Stimulated activated CD4-positive, alpha-beta T cell treated with anti-CD3 and anti-CD28 coated beads, Interleukin-1b, Interleukin-23, amount 100 ng/mL, for 1 hour (primary cell): Measurements from ENCODE around the gene PLA2G4E.

Source experiments
- DNase-seq, 2 donors: peaks; one replicate each; pipeline ENCODE4 v3.0.0-alpha.2; 2020; ENCODE audit warnings: low read depth in 2 of 2

PLA2G4E gene, protein sequence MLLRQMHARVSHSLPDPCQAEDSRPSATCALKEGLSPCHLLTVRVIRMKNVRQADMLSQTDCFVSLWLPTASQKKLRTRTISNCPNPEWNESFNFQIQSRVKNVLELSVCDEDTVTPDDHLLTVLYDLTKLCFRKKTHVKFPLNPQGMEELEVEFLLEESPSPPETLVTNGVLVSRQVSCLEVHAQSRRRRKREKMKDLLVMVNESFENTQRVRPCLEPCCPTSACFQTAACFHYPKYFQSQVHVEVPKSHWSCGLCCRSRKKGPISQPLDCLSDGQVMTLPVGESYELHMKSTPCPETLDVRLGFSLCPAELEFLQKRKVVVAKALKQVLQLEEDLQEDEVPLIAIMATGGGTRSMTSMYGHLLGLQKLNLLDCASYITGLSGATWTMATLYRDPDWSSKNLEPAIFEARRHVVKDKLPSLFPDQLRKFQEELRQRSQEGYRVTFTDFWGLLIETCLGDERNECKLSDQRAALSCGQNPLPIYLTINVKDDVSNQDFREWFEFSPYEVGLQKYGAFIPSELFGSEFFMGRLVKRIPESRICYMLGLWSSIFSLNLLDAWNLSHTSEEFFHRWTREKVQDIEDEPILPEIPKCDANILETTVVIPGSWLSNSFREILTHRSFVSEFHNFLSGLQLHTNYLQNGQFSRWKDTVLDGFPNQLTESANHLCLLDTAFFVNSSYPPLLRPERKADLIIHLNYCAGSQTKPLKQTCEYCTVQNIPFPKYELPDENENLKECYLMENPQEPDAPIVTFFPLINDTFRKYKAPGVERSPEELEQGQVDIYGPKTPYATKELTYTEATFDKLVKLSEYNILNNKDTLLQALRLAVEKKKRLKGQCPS

DNA sequence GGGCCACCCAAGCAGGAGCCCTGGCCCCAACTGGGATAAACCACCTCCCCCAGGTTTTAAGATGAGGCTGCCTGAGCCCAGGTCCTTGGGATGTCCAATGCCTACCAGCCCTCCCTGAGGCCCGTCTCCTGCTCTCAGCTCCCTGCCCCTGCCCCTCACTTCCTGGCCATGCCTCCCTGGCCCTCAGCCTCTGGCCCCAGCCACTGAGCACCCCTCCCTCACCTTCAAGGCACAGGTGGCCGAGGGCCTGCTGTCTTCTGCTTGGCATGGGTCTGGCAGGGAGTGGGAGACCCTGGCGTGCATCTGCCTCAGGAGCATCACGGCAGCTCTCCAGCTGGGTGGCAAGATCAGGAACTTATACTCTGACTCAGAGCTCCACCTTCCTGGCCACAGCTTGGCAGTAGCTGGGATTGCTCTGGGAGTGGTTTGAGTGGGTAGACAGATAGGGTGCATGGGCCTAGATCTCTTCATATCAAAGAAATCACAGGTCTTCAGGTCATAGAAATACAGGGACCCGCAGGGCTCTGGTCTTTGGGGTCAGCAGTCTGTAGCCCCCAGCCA lies at the start of gene PLA2G4E:
Gene PLA2G4E, minus strand, starts transcription at position 330 of the 561 bp plus-strand sequence. Its CDS starts 12 bp downstream, at position 318.
- DNase-seq: no peak

DNA sequence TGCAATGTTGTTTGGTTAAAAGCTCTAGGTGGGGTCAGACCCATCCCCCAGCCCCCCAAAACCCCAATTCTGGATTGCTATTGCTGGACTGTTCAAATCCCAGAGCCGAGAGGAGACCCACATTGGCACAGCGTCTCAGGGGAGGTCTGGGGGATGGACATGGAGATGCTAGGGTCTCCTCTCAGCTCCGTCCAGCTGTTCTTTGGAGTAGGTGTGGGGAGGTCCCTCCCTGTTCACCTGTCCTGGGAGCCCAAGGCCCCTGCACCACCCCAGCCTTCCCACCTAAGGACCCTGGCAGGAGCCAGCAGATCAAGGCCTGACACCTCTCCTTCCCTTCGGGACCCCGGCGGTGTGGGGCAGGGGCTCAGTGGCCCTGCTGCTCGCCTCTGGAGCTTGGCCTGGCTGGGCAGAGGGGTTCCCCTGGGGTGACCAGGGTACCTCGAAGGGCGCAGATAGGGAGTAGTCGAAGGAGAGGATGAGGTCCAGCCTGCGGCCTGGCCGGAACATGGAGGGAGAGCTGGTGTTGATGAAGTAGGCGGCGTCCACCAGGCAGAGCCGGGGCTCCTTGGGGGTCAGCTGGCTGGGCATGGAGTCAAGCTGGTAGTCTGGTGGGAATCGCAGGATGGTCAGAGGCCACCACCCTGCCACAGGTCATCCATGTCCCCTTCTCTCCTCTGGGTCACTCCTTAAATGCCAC lies 49.6 kb upstream of the PLA2G4E start:
- no peak for DNase-seq

DNA sequence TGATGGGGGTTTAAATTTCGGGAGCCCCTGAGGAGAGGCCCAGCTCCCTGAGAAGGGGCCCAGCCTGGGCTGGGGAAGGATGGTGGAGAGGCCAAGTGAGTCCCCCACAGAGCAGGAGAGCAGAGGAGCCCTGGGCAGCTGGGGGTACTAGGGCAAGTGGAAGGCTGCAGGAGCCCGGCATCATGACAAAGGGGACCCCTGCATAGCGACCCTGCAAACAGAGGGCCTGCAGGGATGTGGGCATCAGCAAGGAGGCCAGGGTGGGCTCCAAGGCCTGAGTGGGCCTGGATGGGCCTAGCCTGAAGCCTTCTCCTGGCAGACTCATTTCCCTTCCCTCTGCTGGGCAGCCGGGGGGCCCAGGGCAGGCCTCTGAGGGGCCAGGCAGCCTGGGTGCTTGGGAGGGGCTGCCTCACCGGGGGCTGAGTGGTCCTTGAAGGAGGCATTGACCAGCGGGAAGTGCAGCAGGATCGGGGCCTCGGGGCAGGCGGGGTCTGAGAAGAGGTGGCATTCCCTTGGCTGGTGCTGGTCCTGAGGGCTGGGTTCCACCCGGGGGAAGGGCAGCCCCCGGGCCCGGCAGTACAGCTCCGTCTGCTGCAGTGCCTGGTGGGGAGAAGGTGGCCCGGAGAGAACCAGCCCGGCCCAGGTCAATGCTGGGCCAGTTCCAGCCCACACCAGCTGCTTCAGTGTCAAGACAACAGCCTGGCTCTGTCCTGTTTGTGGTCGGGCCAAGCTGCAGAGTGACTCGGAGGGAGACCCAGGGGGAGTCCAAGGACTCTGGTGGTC lies 48.8 kb upstream of the PLA2G4E start:
- DNase-seq: no peak

- no peak for DNase-seq
These were observed 48.2 kb upstream of the PLA2G4E start for GRCh38 chr15:42069025-42069424.

- no peak for DNase-seq
These were observed 47.8 kb upstream of the PLA2G4E start for GRCh38 chr15:42068601-42069000.

DNA sequence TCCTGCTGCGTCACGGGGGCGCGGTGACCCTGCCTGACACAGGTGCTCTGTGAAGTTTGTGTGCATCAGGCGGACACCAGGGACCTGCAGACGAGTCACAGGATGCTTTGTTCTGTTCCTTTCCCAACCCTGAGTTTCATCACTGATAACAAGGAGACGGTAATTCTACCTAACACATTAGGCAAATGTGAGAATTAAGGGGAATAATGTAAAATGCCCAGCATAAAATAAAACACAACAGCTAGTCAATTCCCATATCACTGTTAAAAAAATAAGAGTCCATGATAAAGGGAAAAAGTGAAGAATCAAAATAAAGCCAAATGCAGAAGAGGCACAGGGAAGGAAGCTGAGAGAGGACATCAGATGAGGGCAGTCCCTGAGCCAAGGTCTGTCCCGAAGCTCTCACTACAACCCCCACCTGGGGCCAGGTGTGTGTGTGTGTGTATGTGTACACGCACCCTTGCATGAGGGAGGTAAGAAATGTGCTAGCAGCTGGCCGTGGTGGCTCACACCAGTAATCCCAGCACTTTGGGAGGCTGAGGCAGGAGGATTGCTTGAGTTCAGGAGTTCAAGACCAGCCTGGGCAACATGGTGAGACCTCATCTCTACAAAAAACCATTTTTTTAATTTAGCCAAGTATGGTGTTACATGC lies 46.0 kb upstream of the PLA2G4E start:
- no peak for DNase-seq

DNA sequence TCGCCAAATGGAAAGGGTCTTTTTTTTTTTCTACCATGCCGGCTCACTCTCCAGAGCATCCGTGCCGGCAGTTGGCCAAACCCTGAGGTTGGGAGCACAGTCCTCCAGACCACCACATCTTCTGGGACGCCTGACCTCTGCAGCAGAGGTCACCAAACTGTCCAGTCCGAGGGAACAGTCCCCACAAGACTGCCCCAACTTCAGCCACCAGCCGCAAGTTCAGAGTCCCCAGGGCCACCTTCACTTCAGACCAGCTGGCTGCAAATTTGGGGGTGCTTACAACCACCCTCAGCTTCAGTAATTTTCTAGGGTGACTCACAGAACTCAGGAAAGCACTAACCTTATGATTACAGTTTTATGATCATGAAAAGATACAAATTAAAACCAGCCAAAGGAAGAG lies 44.6 kb upstream of the PLA2G4E start:
- no peak for DNase-seq

DNA sequence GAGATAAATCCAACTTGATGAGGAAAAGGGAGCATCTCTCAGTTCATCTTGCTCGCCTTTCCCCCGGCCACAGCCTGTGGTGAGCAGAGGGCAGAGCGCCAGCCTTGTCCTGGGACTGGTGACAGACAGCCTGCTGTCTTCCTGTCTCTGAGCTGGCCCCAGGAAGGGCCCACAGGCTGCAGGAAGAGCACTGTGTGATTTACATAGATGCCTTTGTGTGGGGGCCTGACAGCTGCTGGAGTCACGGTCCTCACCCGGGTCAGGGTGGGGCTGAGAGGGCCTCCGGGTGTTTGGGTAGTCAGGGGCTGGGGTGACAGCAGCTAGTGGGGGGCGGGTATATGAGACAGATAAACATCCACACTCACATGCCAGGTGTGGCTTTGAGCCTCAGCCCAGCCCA lies 44.2 kb upstream of the PLA2G4E start:
- DNase-seq: no peak

DNA sequence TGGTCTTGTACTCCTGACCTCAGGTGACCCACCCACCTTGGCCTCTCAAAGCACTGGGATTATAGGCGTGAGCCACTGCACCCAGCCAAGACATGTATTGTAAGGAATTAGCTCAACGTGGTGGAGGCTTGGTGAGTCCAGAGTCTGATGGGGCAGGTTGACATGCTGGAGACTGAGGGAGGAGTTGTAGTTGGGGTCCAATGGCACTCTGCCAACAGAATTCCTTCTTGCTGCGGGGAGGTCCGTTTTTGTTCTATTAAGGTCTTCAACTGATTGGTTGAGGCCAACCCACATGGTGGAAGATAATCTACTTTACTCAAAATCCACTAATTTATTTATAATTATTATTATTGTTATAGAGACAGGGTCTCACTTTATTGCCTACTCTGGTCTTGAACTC lies 43.4 kb upstream of the PLA2G4E start:
- DNase-seq: no peak

DNA sequence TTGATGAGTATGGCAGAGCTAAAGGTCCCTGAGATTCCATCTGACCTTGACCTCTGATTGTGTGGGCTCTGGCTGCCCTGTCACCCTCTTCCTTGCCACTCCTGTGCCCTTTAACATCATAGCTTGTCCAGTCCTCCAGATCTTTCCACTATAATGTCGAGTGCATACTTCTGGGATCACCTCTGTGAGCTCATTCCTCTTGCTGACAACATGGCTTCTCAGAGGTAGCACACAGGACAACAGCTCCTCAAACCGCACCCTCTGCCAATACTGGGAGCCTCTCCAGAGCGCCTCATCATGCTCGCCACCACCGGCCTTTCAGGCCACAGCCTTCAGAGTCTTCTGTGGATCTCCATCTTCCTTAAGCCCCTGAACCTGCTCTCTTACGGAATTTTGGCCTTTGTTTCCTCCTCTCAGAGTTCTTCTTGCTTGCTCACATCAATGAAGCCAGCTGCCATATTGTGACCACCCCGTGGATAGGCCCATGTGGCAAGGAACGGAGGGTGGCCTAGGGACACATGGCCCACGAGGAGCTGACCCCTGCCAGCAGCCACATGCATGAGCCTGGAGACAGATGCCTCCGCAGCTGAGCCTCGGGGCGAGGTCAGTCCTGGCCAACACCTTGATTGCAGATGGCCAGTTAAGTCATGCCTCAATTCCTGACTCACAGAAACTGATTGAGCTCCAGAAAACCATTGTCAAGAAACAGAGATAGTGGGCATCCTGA lies 42.4 kb upstream of the PLA2G4E start:
- no peak for DNase-seq

GRCh38 chr15:42062284-42062806 lies 41.5 kb upstream of the PLA2G4E start:
- DNase-seq: no peak

- DNase-seq: no peak
These were observed 40.0 kb upstream of the PLA2G4E start for GRCh38 chr15:42060797-42061196.

DNA sequence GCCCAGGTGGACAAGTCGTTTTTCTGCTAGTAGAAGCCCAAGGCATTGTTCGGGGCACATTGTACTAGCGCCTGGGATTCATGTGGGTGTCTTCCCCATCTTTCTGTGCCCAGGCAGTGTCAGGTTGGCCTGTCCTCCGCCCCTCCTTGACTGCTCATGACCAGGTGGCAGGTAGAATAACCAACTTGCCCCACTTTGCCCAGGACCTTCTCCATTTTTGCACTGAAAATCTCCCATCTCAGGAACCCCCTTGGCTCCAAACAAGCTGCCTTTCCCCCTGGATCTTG lies 39.6 kb upstream of the PLA2G4E start:
- no peak for DNase-seq

DNA sequence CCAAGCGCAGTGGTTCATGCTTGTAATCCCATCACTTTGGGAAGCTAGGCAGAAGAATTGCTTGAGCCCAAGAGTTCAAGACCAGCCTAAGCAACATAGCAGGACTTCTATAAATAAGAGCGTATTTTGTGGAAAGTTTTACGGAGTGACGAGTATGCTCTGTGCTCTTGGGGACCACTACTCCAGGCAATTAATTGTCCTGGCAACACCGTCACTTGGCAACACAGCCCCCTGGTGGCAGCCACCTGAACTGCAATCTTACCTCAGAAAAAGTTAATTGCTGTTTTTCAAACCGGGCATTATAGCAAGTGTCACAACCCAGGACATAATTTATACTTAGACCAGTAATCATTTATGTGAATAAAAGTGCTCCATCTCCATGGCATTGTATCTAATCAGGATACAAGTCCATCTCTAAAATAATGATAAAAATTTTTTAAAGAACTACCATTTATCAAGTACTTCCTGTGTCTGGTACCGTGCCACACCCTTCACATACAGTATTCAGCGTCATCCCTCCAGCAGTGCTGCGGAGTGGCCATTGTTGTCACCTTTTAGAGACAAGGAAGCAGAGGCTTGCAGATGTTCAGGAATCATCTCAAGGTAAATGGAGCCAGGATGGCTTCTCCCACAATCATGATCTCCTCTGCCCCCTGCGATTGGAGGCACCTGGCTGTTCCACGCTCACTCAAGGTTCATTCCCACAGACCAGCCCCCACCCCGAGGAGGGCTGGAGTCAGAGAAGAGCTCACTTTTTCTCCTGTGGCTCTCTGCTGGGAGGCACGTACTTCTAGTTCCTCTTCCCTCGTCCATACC lies 39.0 kb upstream of the PLA2G4E start:
- peak; percentile 36 to 61 for DNase-seq

DNA sequence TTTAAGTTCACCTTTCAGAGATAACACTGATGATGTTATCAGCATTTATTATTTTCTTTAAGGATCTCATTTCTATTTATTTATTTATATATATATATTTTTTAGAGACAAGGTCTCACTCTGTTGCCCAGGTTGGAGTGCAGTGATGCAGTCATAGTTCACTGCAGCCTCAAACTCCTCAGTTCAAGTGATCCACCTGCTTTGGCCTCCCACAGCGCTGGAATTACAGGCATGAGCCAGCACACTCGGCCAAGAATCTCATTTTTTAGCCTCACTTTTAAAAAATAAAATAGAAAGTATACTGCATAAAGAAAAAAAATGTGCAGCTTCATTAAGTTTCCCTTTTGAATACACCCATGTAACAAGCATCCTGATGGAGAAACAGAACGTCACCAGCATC lies 37.9 kb upstream of the PLA2G4E start:
- DNase-seq: no peak

DNA sequence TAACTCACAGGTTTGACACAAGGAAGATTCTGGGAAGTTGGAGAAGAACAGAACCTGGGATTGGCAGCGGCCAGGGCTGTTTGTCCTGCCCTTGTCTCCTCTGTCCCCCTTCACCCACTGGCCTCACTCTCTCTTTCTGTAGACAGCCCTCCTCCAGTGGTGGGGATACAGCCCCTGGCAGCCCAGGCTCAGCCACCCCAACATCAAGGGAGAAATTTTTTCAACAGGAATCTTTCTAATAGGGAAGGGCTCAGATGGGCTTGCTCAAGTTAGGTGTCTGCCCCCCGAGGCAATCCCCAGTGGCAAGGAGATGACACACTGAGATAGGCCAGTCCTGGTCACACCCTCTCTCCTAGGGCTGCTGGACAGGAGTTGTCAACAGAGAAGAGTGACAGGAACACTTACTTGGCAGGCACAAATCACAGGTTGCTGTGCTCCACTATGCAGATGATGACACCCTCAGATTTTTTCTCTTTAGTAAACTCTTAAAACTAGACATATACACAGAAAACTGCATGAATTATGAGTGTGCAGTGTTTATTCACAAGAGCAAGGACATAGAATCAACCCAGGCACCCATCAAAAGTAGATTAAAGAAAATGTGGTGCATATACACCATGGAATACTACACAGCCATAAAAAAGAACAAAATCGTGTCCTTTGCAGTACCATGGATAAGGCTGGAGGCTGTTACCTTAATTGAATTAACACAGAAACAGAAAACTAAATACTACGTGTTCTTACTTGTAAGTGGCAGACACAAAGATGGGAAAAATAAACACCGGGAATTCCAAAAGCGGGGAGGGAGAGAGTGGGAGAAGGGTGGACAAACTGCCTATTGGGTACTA lies 37.2 kb upstream of the PLA2G4E start:
- no peak for DNase-seq

DNA sequence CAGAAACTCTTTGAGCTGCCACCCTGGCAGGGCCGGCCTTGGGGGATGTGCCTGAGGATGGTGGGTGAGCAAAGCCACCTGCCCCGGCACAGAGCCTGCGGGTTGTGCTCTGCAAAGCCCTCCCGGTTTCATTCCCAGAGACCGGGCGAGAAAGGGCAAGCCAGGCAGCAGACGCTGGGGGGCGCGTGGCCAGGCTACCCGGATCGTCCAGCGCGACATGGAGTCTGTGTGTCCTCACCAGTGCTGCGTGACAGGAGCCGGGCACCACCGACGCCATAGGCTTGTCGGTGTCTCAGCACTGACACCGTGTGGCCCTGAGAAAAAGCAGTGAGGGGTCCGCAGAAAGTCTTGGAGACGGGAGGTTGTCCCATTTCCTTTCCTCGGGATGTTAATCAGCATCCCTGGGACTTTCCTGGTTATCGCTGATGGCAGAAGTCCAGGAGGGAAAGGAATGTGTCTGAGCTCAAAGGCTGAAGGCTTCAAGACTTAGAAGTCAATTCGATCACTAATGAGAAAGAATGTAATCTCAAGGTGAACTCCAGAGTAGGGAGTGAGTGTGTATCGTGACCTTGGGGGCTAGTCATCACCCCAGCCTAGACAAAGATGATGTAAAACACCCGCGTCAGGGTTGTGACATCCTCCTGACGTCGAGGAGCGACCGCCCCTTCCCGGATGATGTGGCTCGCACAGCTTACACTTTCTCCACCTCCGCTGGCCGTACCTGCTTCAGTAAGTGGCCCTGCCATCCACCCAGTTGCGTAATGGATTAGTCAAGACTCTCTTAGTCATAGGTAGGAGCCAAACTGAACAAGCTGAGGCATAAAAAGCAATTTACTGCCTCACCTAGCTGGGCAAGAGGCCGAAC lies 36.3 kb upstream of the PLA2G4E start:
- DNase-seq: peak in 1 of 2 donors; percentile 12
